HepG2 (cell line): ENCODE measurements around the gene SIGLEC6. TPM values are rescaled to one million over a fixed set of nuclear protein-coding genes. Genes with fewer than 3 reads are reported as not detected.

Source experiments
- CBX5 ChIP-seq: sonication (generic); formaldehyde crosslinking; IDR thresholded peaks from 2 replicates; pipeline ENCODE4 v1.4.0; 2020; ENCODE audit warnings: missing genetic modification reagents, borderline replicate concordance
- CEBPG ChIP-seq: IDR thresholded peaks from 2 replicates; pipeline ENCODE4 v1.6.1; 2016
- ETS1 ChIP-seq: sonication (generic); formaldehyde crosslinking; IDR thresholded peaks from 2 replicates; pipeline ENCODE4 v1.4.0; 2020; ENCODE audit warnings: missing genetic modification reagents
- GFI1 ChIP-seq: sonication (generic); formaldehyde crosslinking; IDR thresholded peaks from 2 replicates; pipeline ENCODE4 v1.5.0; 2020; ENCODE audit warnings: missing genetic modification reagents, mild to moderate bottlenecking, borderline replicate concordance
- MEF2D ChIP-seq: sonication (generic); formaldehyde crosslinking; IDR thresholded peaks from 2 replicates; pipeline ENCODE4 v1.5.1; 2020; ENCODE audit warnings: mild to moderate bottlenecking, missing genetic modification reagents
- ZBTB46 ChIP-seq: sonication (generic); formaldehyde crosslinking; IDR thresholded peaks from 2 replicates; pipeline ENCODE4 v1.4.0; 2020; ENCODE audit warnings: mild to moderate bottlenecking, missing genetic modification reagents, borderline replicate concordance
- ZNF670 ChIP-seq: sonication (generic); formaldehyde crosslinking; IDR thresholded peaks from 2 replicates; pipeline ENCODE4 v1.8.0; 2022; ENCODE audit warnings: mild to moderate bottlenecking, missing genetic modification reagents, borderline replicate concordance
- ZSCAN30 ChIP-seq: sonication (generic); formaldehyde crosslinking; IDR thresholded peaks from 2 replicates; pipeline ENCODE4 v1.5.0; 2020; ENCODE audit warnings: mild to moderate bottlenecking, missing genetic modification reagents
- ZSCAN9 ChIP-seq: IDR thresholded peaks from 2 replicates; pipeline ENCODE4 v1.6.1; 2016; ENCODE audit warnings: borderline replicate concordance
- polyA plus RNA-seq, 8 experiments: library from polyadenylated mRNA; depleted of rRNA in 3 of 8; stranded (reverse) in 7 of 8; unstranded in 1 of 8; fragments of >200 nt; fragmentation: Illumina TruSeq in 4 of 8; extraction: Trizol in 4 of 8; gene quantifications; 2 replicates each; pipeline versions ENCODE4 v1.2.1 to v1.2.3, GENCODE V29; 2011 to 2016; ENCODE audit warnings: low read depth in 4 of 8, missing spikeins in 1 of 8, mixed read lengths in 1 of 8; ENCODE audit not compliant: insufficient read depth in 1 of 8
- total RNA-seq, 5 experiments: library from RNA; depleted of rRNA; stranded (reverse); fragments of >200 nt; fragmentation: Illumina TruSeq; extraction: Trizol; gene quantifications; 2 replicates each; pipeline ENCODE4 v1.2.3, GENCODE V29; 2016; ENCODE audit warnings: low read depth in 1 of 5
- TF ChIP-seq, protein P1 (sequence below): sonication (generic); formaldehyde crosslinking; IDR thresholded peaks from 2 replicates; pipeline ENCODE4 v1.5.1; 2020; ENCODE audit warnings: missing genetic modification reagents, mild to moderate bottlenecking, borderline replicate concordance

The SIGLEC6 gene
- total and polyA plus RNA-seq, 2 of the 13 experiments (the other 11 are each of a cell fraction or from before 2014, with no cell fraction given) = not detected

- TF ChIP-seq GFI1 (CRISPR knock-in tag) = no peak
- no peak for TF ChIP-seq ZSCAN30 (CRISPR knock-in tag)
- TF ChIP-seq ZNF670 (CRISPR knock-in tag) = no peak
- no peak for TF ChIP-seq MEF2D (CRISPR knock-in tag)
- no peak for TF ChIP-seq CBX5 (CRISPR knock-in tag)
- no peak for TF ChIP-seq ZBTB46 (CRISPR knock-in tag)
- no peak for TF ChIP-seq ETS1 (CRISPR knock-in tag)
- no peak for TF ChIP-seq ZSCAN9 (CRISPR knock-in tag)
- TF ChIP-seq, protein P1, sequence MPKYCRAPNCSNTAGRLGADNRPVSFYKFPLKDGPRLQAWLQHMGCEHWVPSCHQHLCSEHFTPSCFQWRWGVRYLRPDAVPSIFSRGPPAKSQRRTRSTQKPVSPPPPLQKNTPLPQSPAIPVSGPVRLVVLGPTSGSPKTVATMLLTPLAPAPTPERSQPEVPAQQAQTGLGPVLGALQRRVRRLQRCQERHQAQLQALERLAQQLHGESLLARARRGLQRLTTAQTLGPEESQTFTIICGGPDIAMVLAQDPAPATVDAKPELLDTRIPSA = no peak
- TF ChIP-seq CEBPG = no peak
Observed at GRCh38 chr19:51546650-51547396, 15.4 kb upstream of the SIGLEC6 start (continued).
